HG03432 (cell line): ENCODE results near the gene MAML3.

Experiments used
- ATAC-seq: cut with Tn5 transposase; IDR thresholded peaks from one replicate; pipeline ENCODE4 v1.9.1; 2021; ENCODE audit warnings: mild to moderate bottlenecking, moderate library complexity; ENCODE audit not compliant: unreplicated experiment

MAML3 gene

GRCh38 chr4:139768896-139769295 is 385.1 kb downstream of the MAML3 start:
- no peak for ATAC-seq

DNA sequence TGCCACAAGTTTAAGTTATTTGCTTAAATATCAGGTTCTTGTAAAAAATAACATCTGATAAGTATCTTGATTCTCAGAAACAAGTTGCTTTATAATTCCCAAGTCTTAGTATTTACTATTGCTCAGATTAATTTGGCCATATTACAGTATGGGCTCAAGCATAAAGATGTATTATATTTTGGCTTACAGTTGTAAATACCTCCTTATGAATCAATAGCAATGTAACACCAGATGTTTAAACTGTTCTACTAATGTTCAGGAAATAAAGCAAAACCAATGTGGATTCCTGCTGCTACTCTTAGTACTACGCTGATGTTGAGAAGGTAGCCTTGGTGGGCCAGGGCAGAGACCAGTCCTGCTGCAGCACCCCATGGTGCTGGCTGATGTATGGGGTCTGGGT is 385.6 kb downstream of the MAML3 start:
- no peak for ATAC-seq

DNA sequence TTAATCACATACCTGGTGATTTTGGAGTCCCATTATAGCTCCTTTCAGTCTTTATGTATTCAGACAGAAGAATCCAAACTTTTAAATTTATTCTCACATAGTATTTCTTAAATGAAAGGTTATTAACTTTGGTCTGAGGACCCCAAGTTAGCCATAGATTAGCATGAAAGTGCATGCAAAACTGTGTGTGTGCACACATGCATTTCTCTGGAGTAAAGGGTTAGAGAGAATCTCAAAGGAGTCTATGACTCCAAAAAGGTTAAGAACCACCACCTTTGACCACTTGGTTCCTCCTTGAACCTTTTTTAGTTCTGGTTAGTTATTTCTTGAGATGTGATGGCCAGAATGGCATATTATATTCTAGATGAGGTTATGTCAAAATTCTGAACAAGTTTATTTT is 386.4 kb downstream of the MAML3 start:
- no peak for ATAC-seq

DNA sequence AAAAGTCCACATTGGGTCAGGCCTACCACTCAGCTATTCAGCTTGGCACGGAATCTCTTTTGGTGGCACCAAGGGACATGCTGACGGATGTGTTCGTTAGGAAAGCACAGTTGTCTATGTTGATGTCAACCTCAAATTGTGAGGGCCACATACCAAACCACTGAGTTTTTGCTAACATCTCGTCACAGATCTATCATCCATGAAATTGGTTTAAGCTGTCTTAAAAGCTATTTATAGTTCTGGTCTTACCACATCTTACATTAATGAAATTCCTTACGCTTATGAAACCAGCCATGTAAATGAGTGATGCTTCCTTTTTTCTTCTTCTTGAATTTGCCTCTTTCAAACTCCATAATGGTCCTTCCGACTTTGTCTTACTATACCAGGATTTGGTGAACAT is 386.8 kb downstream of the MAML3 start:
- no peak for ATAC-seq

GRCh38 chr4:139764686-139765310 is 389.2 kb downstream of the MAML3 start:
- no peak for ATAC-seq

DNA sequence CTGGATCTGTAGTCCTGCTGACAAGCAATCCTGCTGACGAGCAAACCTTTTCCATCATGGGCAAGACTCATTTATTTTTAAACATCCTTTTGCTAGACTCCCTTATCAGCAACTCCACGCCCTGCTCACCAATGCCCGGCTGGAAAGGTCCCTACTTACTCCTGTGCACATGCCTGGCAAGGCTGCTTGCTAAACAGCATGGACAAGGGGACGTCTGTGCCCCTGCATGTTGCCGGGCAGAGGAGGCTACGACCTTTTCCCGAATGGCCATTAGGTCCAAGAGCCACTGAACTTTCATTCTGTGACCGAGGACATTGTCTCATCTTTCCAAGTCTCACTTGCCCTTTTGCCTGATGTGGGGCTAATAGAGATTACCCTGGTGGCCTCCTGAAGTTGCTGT is 389.8 kb downstream of the MAML3 start:
- no peak for ATAC-seq

DNA sequence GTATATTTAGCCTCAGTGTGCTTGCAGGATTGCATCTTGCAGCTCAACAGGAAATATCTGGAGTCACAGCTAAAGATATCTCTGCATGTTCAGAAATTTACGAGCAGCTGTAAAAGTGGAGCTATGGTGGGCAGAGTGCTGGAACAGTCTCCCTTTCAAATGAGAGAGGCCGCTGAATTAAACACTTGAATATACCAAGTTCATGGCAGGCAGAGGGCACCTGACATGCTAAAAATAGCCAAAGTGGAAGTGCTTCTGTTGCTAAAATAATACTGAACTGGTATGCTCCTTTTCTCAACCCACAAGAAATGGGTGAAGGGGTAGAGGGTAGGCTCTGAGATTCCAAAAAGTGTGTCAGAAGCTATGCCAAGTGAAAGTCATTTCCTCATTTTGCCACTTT is 390.3 kb downstream of the MAML3 start:
- no peak for ATAC-seq

DNA sequence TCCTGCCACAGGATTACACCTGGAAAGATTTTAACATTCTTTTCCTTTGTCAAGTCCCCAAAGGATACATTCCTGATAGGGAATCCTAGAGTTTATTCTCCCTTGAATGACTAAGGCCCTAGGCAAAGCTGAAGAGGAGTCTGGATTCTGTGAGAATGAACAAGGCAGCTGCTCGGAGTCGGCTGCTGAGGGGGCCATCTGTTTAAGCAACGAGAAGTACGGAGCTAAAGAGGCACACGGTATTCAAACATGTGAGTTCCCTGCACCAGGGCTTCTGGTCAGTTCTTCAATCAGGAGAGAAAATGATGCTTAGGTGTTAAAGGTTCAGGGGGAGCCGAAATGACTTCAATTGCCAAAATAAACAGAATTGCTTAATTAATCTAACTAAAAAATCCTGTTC is 390.8 kb downstream of the MAML3 start:
- no peak for ATAC-seq

DNA sequence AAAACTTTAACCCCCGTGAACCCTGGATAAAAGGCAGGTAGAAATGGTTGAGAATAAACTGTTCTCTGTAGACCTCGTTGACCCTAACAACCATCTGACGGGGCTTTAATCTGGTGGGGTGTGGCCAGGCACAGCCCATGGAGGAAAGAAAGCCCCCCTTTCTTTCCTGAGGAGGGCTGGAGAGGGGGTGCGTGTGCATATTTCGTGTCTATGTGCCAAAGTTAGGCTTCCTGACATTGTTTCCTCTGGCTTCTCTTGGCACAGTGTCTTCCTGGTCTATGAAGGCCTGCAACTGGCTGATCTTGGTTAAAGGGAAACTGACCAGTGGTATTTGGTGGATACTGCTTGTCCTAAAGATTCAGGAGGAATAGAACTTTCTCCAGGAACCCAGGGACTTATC is 391.3 kb downstream of the MAML3 start:
- no peak for ATAC-seq

- ATAC-seq: no peak
Observed at GRCh38 chr4:139761461-139761860, 392.5 kb downstream of the MAML3 start.

- ATAC-seq: no peak
Observed at GRCh38 chr4:139760567-139760966, 393.4 kb downstream of the MAML3 start.

DNA sequence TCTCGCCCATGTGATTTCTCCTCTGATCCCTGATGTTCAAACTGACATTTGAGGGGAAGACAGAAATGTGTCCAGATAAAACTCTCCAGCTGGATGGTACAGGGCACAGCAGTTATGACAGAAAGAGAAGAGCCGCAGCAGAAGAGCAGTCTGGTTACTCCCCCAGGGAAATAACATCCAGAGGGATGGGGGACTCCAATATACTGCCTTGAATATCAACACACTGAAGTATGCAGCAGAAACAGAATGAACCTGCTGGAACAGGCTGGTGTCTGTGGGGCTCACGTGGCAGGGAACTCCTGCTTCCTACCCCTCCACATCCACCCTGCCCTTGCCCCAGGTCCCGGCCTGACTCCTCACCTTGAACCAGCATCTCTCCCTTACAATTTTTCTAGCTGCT is 394.9 kb downstream of the MAML3 start:
- no peak for ATAC-seq

DNA sequence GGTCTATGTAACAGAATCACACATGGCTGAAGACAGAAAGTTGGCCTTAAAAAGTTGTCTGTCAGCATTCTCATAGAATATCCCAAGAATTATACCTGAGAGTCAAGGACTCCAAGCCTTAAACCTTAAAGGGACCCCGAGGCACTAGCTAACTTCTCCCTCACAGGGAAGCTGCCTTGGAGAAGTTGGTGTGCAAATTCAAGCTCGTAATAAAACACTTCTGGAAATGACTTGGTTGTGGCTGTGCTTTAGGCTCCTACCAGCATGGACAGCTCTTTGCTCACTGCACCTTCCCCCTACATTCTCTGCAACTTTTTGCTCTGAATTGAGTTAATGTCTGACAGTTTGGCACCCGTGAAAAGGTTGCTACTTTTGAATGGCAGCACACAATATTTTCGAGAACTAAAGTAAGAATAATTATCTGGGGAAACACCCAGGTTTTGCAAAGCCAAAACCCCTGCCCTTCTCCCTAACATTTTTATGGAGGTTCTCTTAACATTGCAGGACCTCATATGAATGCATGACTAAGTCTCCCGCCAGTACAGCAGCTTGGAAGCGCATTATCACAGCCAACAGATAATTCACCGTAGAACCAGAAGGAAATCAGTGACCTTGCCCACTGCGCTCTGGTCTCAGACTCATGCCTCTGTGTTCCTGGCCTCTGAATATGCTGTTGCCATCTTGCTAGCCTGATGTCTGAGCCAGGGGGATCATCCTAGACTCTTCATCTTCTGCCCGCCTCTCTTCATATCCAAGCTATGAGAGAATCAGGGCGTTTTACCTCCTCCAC is 397.4 kb downstream of the MAML3 start:
- ATAC-seq: no peak

GRCh38 chr4:139754938-139755337 is 399.0 kb downstream of the MAML3 start:
- ATAC-seq: no peak

DNA sequence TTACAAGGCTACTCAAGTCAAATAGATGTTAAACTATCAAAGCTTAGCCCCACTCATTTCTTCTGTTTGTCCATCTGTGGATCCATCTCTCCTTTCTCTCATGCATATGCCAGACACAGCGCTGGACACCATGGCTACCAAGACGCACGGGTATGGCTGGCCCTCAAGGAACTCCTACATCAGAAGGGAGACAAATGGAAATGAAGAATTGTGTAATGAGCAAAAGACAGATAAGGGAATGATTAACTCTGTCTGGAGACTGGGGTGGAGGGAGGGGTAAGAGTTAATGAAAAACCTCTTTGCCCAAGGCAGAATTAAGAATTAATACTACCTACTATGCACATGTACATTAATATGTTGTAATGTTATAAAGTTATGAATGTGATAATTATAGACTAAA is 400.3 kb downstream of the MAML3 start:
- no peak for ATAC-seq

DNA sequence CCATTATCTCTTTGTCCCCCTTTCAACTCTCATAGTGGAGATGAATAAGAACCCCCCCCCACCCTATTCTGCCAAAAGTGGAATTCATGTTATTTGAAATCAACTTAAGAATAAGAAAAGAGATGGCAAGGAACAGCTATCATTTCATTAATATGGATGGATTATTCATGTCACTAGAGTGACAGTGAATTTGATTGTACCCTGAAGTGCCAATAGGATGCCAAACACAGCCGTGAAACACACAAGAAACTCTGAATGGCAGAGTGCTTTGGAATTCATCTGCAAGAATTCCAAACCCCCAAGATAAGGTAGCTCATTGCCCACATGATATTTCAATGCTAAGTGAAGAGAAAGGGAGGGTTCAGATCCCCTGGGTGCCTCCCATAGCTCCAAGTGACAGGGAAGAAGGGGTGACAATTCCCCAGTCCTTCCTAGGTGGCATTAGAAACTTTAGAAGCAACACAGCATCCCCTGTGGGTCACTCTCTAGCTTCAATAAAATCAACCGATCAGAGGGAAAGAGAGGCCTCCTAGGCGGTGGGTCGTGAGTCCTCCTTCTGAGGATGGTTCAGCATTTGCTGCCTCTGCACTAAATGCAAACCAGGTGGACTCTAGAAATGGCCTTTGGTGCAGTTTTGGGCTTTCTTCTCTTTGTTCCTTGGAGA is 404.0 kb downstream of the MAML3 start:
- ATAC-seq: no peak

GRCh38 chr4:139749338-139749737 is 404.6 kb downstream of the MAML3 start:
- no peak for ATAC-seq

- ATAC-seq: no peak
Observed at GRCh38 chr4:139746431-139747171, 407.4 kb downstream of the MAML3 start.

DNA sequence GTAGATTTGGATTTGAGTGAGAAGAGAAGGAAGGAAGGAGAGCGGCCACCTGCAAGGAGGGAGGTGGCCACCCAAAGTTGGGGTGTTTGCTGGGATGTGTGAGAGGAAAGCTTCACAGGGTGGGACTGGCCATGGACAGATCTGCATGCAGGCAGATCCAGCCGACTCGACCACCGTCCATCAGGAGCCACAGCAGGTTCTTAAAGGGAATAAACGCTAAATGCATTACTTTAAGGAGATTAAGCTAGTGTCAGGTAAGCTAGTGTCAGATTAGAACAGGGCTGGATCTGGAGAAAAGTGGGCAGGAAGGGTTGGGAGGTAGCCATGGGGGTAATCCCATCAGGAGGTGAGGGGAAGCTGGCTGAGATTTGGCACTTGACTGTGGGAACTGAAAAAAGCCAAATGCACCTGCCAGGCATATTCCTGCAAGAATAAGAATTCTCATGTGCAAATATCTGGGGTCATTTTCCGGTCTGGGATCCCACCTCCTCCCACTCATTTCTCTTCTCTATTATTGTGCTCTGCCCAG is 408.8 kb downstream of the MAML3 start:
- no peak for ATAC-seq

DNA sequence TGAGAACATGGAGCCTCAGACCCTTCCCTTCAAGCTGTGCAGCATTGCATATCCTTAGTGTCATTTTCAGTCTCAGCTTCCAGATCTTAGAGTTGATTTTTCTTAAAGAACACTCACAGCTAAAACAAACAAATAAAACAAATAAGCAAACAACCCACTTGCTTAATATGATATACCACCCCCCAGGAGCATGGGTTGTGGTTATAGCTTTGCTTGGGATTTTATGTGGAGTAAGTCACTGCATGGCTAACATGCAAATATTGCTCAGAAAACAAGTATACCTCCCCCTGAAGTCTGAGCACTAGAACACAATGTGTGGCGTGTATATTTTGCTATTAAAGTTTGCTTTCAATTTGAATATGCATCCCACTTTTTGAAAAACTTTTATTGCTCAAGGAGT is 409.8 kb downstream of the MAML3 start:
- no peak for ATAC-seq

DNA sequence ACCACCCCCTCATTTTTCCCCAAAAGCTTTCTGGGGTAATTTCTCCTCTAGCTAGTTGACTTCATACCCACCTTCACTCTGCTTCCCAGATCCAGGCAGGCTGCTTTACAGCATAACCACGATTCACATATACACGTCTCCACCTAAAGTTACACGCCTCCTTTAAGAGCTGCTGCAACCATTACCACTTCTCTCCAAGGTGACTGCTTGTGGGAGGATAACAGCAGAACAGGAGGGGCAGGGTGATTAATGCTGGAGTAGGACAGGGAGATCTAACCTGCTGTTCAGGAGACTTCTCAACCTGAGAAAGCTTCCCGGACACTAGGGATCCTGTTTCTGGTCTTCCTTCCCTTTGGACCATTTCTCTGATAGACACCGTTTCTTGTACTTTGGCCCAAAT is 411.0 kb downstream of the MAML3 start:
- ATAC-seq: no peak
